Islet precursor cell (in vitro differentiated cells): Measurements from ENCODE around the gene SUV39H2.
"Not testable (repeated sequence)": the region's sequence is repeated elsewhere in the genome, so short reads cannot be mapped to it uniquely, and the experiment has no call there.

Experiments
- DNase-seq: peaks from one replicate; pipeline ENCODE4 v3.0.0-alpha.2; 2018

The SUV39H2 gene, protein sequence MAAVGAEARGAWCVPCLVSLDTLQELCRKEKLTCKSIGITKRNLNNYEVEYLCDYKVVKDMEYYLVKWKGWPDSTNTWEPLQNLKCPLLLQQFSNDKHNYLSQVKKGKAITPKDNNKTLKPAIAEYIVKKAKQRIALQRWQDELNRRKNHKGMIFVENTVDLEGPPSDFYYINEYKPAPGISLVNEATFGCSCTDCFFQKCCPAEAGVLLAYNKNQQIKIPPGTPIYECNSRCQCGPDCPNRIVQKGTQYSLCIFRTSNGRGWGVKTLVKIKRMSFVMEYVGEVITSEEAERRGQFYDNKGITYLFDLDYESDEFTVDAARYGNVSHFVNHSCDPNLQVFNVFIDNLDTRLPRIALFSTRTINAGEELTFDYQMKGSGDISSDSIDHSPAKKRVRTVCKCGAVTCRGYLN

DNA sequence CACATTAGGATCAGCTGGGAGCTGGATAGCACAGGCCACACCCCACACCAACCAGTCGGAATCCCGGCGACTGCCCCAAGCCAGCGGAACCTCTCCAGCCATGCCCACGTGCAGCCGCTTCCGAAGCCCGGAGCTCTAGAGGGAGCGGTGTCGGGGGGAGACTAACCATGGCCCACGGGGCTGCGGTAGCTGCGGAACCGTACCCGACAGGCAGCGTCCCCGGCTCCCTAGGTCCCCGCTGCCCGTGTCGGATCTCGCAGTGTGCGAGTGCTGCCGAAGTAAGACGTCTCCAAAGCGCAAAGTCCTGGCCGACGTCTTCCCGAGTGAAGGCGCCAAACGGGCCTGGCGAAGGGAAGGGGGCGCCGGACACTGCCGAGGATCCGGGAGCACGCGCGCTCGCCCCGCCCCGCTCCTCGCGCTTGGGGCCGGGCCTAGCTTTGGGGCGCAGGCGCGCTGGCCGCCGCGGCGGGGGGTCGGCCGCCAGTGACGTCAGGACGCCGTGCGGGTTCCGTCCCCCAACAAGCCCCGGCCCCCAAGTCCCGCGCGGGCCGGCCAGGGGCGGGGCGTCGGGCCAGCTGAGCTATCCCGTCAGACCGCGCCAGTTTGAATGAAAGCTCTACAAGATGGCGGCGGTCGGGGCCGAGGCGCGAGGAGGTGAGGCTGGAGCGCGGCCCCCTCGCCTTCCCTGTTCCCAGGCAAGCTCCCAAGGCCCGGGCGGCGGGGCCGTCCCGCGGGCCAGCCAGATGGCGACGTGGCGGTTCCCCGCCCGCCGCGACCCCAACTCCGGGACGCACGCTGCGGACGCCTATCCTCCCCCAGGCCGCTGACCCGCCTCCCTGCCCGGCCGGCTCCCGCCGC is at the start of gene SUV39H2:
Gene SUV39H2 (plus strand): TSS at position 601 of the 858 bp plus-strand sequence. CDS start 23 bp downstream, at position 624.
- peak; percentile 97 for DNase-seq

DNA sequence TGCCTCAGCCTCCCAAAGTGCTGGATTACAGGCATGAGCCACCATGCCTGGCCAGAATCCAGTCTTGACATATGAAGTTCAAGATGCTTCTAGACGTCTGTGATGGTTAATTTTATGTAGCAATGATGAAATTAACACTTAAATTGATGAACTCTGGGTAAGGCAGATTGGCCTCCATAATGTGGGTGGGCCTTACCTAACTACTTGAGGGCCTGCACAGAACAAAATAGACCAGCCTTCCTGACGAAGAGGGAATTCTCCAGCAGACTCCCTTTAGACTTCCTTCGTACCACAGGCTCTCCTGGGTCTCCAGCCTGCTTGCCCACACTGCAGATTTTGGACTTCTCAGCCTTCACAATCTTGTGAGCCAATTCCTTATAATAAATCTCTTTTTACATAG is 45.6 kb upstream of the SUV39H2 start:
- DNase-seq, result no peak

DNA sequence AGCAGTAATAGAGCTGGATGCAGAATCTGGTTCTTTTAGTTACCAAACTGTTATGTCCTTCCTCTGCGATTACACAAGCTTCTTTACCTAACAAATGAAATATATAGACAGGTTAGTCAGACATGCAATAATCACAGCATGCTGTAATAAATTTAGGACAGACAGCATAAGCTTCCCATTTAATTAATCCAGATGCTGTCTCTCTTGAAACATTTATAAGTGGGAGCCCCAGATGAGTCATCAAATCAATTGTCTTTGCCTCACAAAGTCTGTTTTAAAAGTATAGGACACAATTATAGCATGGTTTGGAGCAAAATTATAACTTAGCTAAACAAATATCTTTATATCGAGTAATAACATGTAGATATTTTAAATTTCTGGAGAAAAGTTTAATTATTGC is 42.5 kb upstream of the SUV39H2 start:
- no peak for DNase-seq

DNA sequence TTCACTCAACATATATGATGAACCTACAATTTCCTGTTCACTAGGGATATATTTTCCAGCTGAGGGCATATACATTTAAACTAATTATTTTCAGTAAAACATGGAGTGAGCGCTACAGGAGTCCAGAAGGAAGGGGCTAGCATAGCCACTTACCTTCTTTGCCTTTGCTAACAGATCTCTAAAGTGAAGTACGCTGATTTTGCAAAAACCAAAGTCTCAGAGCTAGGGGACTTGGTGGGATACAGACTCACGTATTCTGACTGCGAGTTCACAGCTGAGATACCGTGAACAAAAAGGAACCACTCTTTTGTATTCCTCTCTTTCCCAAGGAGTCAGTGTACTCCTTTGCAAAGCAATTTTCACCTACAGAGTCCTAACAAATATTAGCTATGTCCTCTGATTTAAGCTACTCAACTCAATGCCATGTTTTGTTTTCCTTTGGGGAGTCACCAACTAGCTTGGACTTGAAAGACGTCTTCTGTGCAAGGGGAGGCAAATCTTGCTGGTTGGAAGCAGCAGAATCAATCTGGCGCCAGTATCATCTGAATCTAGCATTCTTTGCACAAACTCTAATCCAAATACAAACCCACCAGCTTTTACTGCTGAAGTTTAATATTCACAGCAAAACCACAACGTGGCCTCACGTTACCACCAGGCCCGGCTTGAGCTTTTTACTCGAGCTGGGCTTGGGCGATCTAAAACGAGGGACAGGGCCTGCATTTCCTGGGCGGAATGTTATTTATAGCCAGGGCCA is 41.5 kb upstream of the SUV39H2 start:
- no peak for DNase-seq

DNA sequence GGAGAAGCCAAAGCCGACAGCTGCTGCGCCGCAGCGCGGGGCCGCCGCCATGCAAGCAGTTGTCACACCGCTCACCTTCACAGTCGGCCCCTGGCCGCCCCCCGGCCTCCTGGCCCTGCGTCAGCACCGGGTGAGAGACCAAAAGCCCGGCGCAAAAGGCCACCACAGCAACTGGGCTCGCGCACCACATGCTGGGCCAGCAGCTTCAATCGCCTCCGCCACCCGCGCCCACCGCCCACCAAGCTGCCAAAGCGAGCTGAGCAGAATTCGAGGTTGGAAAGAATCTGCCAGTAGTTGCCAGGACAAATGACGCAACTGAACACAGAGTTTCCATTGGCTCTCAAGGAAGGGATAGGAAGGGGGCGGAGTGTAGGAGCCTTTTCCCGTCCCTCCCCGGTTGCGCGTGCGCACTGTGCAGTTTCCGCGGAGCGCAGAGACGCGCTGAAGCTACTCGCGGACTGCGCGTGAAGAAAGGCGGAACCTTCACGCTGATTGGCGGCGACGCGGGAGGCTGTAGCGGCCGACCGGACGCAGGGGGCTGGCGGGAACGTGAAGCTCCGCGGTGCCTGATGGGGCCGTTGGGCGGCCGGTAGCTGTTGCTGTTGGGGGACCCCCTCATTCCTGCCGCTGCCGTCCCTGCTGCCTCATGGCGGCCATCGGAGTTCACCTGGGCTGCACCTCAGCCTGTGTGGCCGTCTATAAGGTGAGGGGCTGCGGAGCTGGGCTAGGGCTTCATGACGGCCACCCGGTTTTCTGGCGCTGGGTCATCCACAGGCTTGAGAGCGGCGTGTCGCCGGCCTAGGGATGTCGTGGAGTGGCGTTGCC is 40.7 kb upstream of the SUV39H2 start, which contains the start of the genes CDNF, HSPA14 and MSANTD7:
Gene CDNF (minus strand): TSS at position 281 of the 825 bp plus-strand sequence. CDS start 91 bp downstream, at position 190.
Gene HSPA14 (plus strand): TSS at position 550 of the 825 bp plus-strand sequence. CDS start 97 bp downstream, at position 647.
Gene MSANTD7 (plus strand): TSS at position 550 of the 825 bp plus-strand sequence. CDS start 3,979 bp downstream, outside the sequence.
- DNase-seq, result peak; percentile 99

DNA sequence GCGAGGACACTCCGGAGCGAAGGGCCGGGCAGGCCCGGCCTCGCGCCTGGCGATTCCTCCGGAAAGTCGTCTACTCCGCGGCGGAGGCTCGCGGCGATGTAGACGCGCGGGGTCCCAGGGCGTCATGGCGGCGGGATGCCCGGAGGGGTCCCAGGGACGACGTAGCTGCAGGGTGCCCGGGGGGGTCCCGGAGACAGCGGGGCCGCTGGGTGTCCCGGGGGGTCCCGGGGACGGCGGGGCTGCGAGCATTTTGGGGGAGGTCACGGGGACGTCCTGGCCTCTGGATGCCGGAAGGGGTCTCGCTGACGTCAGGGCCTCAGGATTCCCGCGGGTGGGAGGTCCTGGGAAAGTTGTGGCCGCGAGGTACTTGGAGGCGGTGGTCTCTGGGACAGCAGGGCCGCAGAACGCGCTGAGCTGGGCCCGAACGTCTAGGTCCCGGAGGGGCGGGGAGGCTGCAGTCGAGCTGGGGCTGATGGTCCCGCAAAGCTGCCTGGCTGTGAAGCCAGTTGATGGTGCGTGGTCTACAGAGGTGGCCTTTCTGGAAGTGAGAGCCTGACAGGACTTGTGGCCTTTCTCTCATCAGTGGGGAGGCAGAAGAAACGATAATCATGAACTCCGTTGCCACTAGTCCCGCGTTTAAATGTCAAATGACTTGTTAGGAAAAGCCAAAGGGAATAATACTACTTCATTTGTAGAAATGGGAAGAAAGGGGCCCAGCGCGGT is 39.9 kb upstream of the SUV39H2 start:
- peak; percentile 82 for DNase-seq

DNA sequence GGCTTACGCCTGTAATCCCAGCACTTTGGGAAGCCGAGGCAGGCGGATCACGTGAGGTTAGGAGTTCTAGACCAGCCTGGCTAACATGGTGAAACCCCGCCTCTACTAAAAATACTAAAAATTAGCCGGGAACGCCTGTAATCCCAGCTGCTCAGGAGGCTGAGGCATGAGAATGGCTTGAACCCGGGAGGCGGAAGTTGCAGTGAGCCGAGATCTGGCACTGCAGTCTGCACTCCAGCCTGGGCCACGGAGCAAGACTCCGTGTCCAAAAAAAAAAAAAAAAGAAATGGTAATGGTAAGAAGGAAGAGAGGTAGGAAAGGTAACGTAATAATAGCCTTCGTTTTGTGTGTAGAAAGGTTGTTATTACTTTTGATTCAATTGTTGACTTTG is 39.4 kb upstream of the SUV39H2 start:
- no peak for DNase-seq

DNA sequence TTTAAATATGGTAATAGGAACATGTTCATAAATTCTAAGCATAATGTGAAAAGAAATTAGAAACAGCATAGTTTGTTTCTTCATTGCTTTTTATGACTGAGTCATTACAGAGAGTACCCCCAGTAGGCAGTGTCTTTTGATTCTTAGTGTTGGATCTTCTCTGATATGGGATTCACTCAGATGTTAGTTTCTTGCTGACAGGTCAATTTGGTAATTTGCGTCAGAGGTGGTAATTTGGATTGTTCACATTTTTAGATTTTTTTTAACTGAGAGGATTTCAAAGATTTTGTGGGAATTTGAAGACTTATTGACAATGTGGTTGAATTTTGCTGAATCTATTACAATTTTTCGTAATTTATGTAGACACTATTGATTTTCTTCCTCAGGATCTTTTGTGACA is 38.5 kb upstream of the SUV39H2 start:
- DNase-seq, result no peak

DNA sequence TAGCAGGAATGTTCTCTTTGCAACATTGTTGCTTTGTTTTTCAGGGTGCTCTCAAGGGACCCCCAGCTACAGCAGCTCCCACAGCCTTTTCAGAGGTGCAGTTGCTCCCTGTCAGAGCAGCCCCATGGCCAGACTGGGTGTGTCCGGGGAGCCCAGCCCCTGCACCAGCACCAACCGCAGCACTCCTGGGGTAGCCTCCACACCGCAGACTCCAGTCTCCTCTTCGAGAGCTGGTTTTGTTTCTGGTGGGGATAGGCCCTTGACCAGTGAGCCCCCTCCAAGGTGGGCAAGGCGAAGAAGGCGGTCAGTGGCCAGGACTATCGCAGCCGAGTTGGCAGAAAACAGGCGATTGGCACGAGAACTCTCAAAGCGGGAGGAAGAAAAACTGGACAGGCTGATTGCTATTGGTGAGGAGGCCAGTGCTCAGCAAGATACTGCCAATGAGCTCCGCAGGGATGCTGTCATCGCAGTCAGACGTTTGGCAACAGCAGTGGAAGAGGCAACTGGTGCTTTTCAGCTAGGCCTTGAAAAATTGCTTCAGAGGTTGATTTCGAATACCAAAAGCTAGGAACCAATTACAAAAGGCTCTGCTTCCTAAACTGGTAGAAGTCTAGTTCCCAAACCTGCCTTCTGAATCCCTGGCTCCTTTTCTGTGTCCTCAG is 35.2 kb upstream of the SUV39H2 start:
- no peak for DNase-seq

DNA sequence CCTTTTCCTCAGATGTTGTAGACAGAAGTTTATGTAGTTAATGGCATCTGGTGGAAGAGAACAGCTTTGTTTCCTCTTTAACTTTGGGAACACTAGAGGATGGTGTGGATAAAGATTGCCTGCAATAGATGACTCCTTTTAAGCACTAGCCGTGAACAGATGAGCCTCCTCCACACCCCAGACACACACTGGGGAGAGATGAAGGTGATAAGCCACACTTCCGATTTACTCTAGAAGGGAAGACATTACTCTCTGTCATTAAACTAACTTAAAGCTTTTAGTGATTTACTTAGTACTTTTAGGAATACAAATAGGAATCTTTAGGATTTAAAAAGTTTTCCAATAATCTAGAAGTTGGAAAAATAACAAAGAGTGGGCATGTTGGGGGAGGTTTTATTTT is 33.7 kb upstream of the SUV39H2 start:
- DNase-seq, result no peak

DNA sequence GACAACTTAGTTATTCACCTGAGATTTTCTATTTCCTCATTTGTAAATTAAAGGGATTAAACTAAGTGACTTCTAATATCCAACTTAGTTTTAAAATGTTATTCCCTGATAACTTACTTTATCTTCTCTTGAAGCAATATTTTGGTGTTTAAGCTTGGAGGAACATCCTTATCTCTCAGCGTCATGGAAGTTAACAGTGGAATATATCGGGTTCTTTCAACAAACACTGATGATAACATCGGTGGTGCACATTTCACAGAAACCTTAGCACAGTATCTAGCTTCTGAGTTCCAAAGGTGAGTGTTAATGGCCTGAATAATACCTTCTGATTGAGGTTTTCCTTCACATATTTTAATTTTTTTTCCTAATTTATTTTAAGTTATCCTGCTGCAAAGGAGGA is 26.4 kb upstream of the SUV39H2 start:
- no peak for DNase-seq

DNA sequence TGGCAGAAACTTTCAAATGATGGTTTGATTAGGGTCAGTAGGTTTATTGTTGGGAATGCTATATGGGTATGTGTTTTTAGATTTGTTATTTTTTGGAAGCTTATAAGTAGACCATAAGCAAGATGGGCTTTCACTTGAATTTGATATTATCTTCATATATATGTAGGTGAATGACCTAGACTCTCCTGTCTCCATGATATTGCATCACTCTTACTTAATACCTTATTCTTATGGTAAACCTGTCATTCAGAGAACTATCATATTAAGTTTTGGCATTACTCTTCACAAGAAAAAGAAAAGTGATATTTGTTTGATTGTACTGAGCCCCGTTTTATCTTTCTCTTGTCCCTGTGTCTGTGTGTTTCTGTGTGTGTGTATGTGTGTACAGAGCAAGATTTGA is 23.2 kb upstream of the SUV39H2 start:
- no peak for DNase-seq

DNA sequence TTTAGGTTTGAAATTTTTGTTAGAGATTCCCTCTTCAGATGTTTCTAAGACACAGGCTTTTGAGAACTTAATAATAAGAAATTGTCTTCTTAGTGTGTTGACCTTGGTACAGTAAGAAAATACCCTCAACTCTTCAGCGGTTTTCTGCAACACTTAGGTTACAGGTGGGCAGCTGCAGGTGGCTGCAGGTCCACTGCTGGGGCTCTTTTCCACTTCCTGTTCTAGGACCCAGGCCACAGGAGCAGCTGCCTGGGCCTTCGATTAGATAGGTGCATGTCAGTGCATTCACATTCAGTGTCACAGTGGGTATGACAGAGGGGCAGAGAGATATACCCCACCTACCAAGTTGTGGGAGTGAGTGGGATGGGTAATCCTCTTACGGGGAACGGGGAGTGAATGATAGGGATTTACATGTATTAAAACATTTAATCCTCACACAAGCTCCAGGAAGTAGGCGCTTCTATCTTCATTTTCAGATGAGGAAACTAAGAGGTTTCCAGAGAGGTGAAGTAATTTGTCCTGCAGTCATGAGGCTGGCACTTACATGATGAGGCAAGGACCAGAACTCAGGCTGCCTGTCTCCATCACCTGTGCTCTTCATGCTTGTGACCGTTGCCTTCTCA is 20.2 kb upstream of the SUV39H2 start:
- DNase-seq, result no peak

DNA sequence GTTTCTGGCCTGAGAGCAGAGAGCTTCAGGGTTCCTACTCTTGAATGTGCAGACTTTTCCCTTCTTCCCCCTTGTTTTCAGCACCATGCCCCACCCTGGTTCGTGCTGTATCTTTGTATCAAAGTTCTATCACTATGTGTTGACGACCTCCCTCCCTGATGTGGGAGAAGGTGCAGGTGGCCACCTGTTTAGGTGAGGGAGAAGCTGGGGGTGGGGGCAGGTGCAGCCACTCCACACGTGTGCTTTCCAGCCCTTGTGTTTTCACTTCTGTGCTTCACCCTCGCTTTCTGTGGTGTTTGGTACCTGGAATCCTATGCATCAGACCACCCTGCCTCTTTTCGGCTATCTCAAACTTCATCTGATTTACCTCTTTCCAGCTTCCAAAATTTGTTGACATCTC is 19.6 kb upstream of the SUV39H2 start:
- no peak for DNase-seq

DNA sequence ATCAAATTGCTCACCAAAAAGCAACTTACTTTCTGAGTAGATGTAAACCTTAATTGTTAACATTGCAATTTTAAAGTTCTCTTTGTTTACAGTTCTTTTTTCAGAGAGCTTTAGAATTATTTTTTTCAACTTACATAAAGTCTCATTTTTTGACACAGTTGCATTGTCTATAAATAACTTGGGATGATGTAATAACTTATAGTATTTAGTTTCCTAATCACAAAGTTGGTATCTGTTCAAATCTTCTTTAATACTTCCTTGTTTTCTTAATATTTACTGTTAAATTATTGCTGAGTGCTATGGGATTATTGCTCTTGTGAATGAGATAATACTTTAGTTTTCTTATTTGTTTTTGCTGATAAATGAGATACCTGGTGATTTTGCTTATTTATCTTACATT is 18.9 kb upstream of the SUV39H2 start:
- no peak for DNase-seq

DNA sequence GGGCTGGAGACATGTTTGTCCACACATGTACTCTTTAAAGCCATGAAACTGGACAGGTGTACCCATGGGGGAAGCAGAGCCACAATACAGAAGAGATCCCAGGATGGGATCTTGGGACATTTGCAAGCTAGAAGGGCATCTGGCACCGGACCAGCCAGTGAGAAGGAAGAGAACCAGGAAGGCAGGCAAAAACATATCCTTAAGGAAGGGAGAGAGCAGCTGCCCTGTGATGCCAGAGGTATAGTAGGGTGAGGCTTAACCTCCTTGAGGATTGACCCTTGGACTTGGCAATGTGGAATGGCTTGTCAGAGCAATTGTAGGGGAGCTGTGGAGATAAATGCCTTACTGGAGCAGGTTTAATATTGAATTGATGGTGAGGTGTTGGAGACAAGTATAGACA is 17.9 kb upstream of the SUV39H2 start:
- DNase-seq, result no peak

DNA sequence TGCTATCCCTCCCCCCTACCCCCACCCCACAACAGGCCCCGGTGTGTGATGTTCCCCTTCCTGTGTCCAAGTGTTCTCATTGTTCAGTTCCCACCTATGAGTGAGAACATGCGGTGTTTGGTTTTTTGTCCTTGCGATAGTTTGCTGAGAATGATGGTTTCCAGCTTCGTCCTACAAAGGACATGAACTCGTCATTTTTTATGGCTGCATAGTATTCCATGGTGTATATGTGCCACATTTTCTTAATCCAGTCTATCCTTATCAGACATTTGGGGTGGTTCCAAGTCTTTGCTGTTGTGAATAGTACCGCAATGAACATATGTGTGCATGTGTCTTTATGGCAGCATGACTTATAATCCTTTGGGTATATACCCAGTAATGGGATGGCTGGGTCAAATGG is 14.2 kb upstream of the SUV39H2 start:
- not testable (repeated sequence) for DNase-seq

DNA sequence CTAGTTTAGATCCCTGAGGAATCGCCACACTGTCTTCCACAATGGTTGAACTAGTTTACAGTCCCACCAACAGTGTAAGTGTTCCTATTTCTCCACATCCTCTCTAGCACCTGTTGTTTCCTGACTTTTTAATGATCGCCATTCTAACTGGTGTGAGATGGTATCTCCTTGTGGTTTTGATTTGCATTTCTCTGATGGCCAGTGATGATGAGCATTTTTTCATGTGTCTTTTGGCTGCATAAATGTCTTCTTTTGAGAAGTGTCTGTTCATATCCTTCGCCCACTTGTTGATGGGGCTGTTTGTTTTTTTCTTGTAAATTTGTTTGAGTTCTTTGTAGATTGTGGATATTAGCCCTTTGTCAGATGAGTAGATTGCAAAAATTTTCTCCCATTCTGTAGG is 13.8 kb upstream of the SUV39H2 start:
- DNase-seq, result not testable (repeated sequence)

DNA sequence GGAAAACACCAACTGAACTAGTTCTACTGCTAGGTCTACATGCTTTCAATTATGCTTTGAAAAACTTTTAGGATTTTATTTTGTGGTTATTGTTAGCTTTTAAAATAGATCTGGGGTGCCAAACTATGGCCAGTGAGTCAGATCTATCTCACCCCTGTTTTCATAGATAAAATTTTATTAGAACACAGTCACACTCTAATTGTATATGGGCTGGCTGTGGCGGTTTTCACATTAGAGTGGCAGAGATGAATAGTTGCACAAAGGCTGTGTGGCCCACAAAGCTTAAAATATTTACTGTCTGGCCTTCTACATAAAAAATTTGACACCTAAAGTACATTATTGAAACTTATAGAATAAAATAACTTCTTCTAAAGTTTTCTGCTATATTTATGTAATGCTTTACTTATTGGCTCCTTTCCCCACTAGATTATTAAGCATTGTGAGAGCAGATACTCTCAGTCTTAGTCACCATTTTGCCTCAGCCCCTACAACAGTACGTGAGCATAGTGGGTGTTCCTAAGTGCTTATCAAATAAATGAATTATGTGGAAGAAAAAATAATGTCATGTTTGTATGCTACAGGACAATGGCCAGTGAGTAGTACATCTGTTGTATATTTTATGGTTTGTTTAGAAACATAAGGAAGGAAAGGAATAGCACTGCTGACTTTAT is 5.4 kb upstream of the SUV39H2 start:
- no peak for DNase-seq

DNA sequence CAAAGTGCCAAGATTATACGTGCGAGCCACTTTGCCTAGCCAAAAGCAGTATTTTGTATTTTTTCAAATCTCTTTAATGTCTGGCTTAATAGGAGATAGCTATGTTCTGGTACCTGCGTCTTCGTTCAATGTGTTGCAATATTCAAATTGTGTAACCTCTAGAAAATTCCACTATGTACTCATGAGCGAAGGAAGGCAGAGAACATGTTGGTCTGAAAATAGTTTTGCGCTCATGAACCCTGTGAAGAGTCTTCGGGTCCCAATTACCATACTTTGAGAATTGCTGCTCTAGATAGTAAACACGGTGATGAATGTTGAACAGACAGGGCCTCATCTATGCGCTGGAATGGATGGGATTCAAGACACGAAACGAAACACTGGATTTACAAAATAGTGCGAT is 2.7 kb upstream of the SUV39H2 start:
- DNase-seq, result no peak
